SU-DHL-6 (cell line): ENCODE measurements around the gene MYB.

Experiments
- EZH2phosphoT487 ChIP-seq: fragments of 200-600 bp; sonication (generic), shearing (Covaris generic); conservative IDR thresholded peaks from 2 replicates; pipeline ENCODE4 v1.6.1; 2018; ENCODE audit warnings: mild to moderate bottlenecking, antibody characterized with exemption, low read length, moderate library complexity, mixed read lengths
- TF ChIP-seq, protein P1 (sequence below): fragments of 200-600 bp; sonication (generic); IDR thresholded peaks from one replicate; pipeline ENCODE4 v1.5.1; 2017; ENCODE audit warnings: antibody characterized with exemption, mild to moderate bottlenecking, low read length, moderate library complexity; ENCODE audit not compliant: insufficient read depth, poor library complexity, severe bottlenecking

- TF ChIP-seq, protein P1, sequence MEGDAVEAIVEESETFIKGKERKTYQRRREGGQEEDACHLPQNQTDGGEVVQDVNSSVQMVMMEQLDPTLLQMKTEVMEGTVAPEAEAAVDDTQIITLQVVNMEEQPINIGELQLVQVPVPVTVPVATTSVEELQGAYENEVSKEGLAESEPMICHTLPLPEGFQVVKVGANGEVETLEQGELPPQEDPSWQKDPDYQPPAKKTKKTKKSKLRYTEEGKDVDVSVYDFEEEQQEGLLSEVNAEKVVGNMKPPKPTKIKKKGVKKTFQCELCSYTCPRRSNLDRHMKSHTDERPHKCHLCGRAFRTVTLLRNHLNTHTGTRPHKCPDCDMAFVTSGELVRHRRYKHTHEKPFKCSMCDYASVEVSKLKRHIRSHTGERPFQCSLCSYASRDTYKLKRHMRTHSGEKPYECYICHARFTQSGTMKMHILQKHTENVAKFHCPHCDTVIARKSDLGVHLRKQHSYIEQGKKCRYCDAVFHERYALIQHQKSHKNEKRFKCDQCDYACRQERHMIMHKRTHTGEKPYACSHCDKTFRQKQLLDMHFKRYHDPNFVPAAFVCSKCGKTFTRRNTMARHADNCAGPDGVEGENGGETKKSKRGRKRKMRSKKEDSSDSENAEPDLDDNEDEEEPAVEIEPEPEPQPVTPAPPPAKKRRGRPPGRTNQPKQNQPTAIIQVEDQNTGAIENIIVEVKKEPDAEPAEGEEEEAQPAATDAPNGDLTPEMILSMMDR, result no peak
- TF ChIP-seq EZH2phosphoT487, result no peak
Observed at GRCh38 chr6:135176058-135176457, 5.0 kb upstream of the MYB start.
